ENCODE data around the gene TEX47. TPM values are rescaled to one million over a fixed set of nuclear protein-coding genes. Genes with fewer than 3 reads are reported as not detected.

The TEX47 gene
- not detected in 2 replicates for total RNA-seq (2014; rRNA removed; shearing (Covaris generic))
- not detected in 2 replicates for polyA plus RNA-seq (2015; cell fraction: cytosol; rRNA removed)
- not detected in 2 replicates for polyA plus RNA-seq (2015; cell fraction: nucleus; rRNA removed)

DNA sequence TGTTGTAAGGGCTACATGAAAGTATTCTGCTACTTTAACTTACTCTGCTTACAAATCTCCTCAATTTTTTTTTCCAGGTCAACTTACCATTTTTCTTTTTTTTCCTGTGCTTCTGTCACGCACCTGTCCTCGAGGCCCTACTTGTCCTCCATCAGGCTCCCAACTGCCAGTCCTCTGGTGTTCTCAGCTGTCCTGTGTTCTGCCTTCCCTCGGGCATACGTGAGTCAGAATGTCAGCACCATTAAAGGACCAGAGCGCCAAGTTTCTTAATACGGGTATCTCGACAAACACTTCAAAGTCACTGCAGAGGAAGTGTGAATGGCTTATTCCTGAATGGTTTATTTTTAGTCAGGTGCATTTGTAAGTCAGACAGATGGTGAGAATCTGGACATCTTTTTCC is at the start of gene TEX47:
Gene TEX47, minus strand, starts transcription at position 185 of the 400 bp plus-strand sequence. CDS start 795 bp downstream, outside the sequence.
- no peak for DNase-seq (ENCODE audit: low read depth, low spot score)
- in situ Hi-C loops (cut with HindIII; ENCODE audit: low pct_unique_long_range_greater_than_20kb, low sequenced_read_pairs): no loop called here

GRCh38 chr7:88845091-88845490 is 49.6 kb upstream of the TEX47 start:
- DNase-seq (ENCODE audit: low read depth, low spot score): no peak
- in situ Hi-C loops (cut with HindIII; ENCODE audit: low pct_unique_long_range_greater_than_20kb, low sequenced_read_pairs): no loop called here

DNA sequence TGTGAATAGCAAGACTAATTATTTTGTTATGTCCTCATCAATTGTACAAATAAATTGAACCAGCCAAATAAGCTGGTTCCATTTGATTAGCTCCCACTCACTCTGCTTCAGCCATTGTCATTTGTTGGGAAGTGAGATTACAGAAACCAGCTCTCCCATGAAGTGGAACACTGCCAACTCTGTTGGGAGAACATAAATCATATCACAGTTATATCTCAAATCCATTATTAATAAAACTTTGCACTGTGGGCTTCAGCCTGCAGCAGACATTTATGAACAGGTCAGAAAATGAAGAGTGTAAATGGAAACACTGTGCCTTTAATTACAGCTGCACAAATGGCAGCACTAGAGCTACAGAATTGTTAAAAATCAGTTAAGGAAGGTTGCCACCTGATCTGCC is 46.7 kb upstream of the TEX47 start:
- in situ Hi-C loops (cut with HindIII; ENCODE audit: low pct_unique_long_range_greater_than_20kb, low sequenced_read_pairs): no loop called here

GRCh38 chr7:88835147-88835728 is 39.7 kb upstream of the TEX47 start:
- in situ Hi-C loops (cut with HindIII; ENCODE audit: low pct_unique_long_range_greater_than_20kb, low sequenced_read_pairs): no loop called here
- DNase-seq (ENCODE audit: low read depth, low spot score): peak; percentile 78

More for the DNA sequence above, 46.7 kb upstream of the TEX47 start:
- DNase-seq (ENCODE audit: low read depth, low spot score): no peak

DNA sequence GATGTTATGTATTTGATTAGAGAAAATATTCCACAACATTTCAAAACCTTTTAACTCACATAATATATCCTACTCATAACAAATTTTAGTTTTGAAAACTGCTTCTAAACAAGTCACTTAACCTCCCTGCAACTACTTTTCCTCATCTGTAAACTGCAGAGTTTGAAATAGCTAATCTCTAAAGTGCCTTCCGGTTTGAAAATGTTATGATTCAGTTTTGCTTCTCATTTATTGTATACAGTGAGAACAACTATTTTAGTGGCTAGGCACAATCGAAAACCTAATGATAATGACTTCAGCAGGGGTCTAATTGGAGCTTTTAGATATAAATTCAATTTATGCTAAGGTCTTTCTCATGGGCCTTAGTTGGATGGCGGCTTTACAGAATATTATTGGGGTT is 30.7 kb upstream of the TEX47 start:
- in situ Hi-C loops (cut with HindIII; ENCODE audit: low pct_unique_long_range_greater_than_20kb, low sequenced_read_pairs): no loop called here

GRCh38 chr7:88818552-88818951 is 23.0 kb upstream of the TEX47 start:
- in situ Hi-C loops (cut with HindIII; ENCODE audit: low pct_unique_long_range_greater_than_20kb, low sequenced_read_pairs): no loop called here
- DNase-seq (ENCODE audit: low read depth, low spot score): no peak

More for the DNA sequence above, 30.7 kb upstream of the TEX47 start:
- no peak for DNase-seq (ENCODE audit: low read depth, low spot score)

- in situ Hi-C loops (cut with HindIII; ENCODE audit: low pct_unique_long_range_greater_than_20kb, low sequenced_read_pairs): no loop called here
- DNase-seq (ENCODE audit: low read depth, low spot score): no peak
Measured at GRCh38 chr7:88806280-88807037, 10.9 kb upstream of the TEX47 start.

GRCh38 chr7:88801046-88801445 is 5.5 kb upstream of the TEX47 start:
- in situ Hi-C loops (cut with HindIII; ENCODE audit: low pct_unique_long_range_greater_than_20kb, low sequenced_read_pairs): no loop called here
- no peak for DNase-seq (ENCODE audit: low read depth, low spot score)

GRCh38 chr7:88792361-88792760 is 3.2 kb downstream of the TEX47 start:
- no peak for DNase-seq (ENCODE audit: low read depth, low spot score)
- in situ Hi-C loops (cut with HindIII; ENCODE audit: low pct_unique_long_range_greater_than_20kb, low sequenced_read_pairs): no loop called here

GRCh38 chr7:88791891-88792290 is 3.6 kb downstream of the TEX47 start:
- DNase-seq (ENCODE audit: low read depth, low spot score): no peak
- in situ Hi-C loops (cut with HindIII; ENCODE audit: low pct_unique_long_range_greater_than_20kb, low sequenced_read_pairs): no loop called here

GRCh38 chr7:88789480-88790064 is 6.0 kb downstream of the TEX47 start:
- peak; percentile 59 for DNase-seq (ENCODE audit: low read depth, low spot score)
- in situ Hi-C loops (cut with HindIII; ENCODE audit: low pct_unique_long_range_greater_than_20kb, low sequenced_read_pairs): no loop called here

GRCh38 chr7:88787777-88788176 is 7.8 kb downstream of the TEX47 start:
- no peak for DNase-seq (ENCODE audit: low read depth, low spot score)
- in situ Hi-C loops (cut with HindIII; ENCODE audit: low pct_unique_long_range_greater_than_20kb, low sequenced_read_pairs): no loop called here

DNA sequence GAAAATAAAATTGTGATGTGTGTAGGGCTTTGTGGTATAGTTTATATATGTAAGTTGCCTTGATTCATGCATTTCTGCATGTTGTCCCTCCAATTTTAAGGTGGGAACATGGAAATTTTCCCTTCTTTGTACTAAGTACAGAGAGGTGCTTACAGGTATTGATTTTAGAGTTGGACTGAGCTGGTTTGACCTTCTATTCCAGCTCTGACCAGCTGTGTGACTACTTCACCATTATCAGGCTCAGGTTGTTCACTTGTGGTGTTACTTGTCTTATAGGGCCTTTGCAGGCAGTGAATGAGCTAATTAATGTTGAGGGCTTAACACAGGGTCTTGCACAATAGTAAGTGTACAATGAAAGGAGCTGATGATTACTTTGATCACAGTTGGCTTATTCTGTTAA is 19.7 kb downstream of the TEX47 start:
- no peak for DNase-seq (ENCODE audit: low read depth, low spot score)
- in situ Hi-C loops (cut with HindIII; ENCODE audit: low pct_unique_long_range_greater_than_20kb, low sequenced_read_pairs): loop anchor here (10.0 kb wide), 1 partner anchor 1279 kb away; no protein-coding TSS in a partner anchor

DNA sequence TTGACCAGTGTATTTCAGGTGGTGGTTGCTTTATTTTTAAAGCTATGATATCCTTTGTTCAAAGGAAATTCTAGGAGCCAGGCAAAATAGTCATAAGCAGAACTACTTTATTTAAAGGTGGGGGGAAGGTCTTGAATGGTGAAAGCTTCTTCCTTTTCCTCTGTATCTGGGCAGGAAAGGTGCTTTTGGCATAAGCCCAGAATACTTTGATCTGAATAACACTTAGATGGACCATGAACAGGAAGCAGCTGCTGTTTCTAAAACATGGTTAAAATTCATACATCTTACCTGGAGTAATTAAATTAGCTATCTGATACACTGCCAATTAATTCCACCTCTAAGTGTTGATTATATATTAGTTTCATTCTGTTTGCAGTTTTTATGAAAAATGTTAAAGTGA is 22.8 kb downstream of the TEX47 start:
- in situ Hi-C loops (cut with HindIII; ENCODE audit: low pct_unique_long_range_greater_than_20kb, low sequenced_read_pairs): loop anchor here (10.0 kb wide), 1 partner anchor 1282 kb away; no protein-coding TSS in a partner anchor
- DNase-seq (ENCODE audit: low read depth, low spot score): no peak

DNA sequence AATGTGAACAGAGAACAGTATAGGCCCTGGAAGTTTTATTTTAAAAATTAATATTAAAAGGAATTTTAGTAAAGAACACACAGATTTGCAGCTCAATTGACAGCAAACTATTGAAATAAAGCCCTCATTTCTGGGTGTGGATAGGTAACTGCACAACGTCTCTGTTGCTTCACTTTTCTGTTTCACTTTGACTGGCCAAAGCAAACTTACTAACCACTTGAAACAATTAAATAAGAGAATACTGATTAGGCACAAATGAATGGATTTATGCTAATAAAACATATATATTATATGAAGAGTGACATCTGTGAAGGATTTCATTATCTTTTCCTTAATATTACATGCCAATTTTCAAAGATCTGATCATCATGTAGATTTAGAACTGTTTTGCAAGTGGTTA is 24.1 kb downstream of the TEX47 start:
- DNase-seq (ENCODE audit: low read depth, low spot score): no peak
- in situ Hi-C loops (cut with HindIII; ENCODE audit: low pct_unique_long_range_greater_than_20kb, low sequenced_read_pairs): loop anchor here (10.0 kb wide), 1 partner anchor 1283 kb away; no protein-coding TSS in a partner anchor

GRCh38 chr7:88761779-88762178 is 33.8 kb downstream of the TEX47 start:
- no peak for DNase-seq (ENCODE audit: low read depth, low spot score)
- in situ Hi-C loops (cut with HindIII; ENCODE audit: low pct_unique_long_range_greater_than_20kb, low sequenced_read_pairs): no loop called here

DNA sequence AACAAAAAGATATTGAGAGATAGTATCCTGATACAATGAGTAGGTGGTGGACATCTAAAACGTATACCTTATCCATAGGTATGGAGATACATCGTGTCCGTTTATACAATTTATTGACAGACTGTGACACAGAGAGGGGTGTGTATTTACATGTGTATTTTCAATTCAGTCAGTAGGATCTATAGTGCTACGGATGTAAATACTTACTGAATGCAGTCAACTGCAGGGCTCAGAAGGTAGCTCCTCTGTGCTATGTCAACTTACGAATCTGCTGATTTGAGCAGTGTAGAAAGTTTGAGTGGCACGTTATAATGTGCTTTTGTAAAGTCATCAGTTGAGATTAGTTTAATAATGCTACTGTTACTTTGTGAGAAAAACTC is 35.4 kb downstream of the TEX47 start:
- in situ Hi-C loops (cut with HindIII; ENCODE audit: low pct_unique_long_range_greater_than_20kb, low sequenced_read_pairs): no loop called here
- no peak for DNase-seq (ENCODE audit: low read depth, low spot score)

Measured in SK-MEL-5 (cell line).